Smooth muscle cell (in vitro differentiated cells): ENCODE data around the gene CNOT11. TPM values are rescaled to one million over a fixed set of nuclear protein-coding genes. Genes with fewer than 3 reads are reported as not detected.

Source experiments
- DNase-seq: peaks from one replicate; lab custom pipeline; 2025; ENCODE audit not compliant: unreplicated experiment; lab: John Stamatoyannopoulos, UW
- H2AFZ ChIP-seq: fragments of 200-600 bp; sonication (generic); 2 replicates; pipeline ENCODE4 v1.6.0; 2016; ENCODE audit warnings: antibody characterized with exemption, low read depth, mild to moderate bottlenecking
- H3F3A ChIP-seq: fragments of 200-600 bp; sonication (generic); 2 replicates; pipeline ENCODE4 v1.6.0; 2017; ENCODE audit warnings: antibody characterized with exemption, low read depth
- H3K27ac ChIP-seq: fragments of 200-600 bp; sonication (generic); 2 replicates; pipeline ENCODE4 v1.5.1; 2016; ENCODE audit warnings: low read depth, mild to moderate bottlenecking
- H3K27me3 ChIP-seq: fragments of 200-600 bp; sonication (generic); 2 replicates; pipeline ENCODE4 v1.6.1; 2016; ENCODE audit warnings: low read depth, mild to moderate bottlenecking
- H3K36me3 ChIP-seq: fragments of 200-600 bp; sonication (generic); 2 replicates; pipeline ENCODE4 v1.5.1; 2016; ENCODE audit warnings: low read depth
- H3K4me1 ChIP-seq: fragments of 200-600 bp; sonication (generic); 2 replicates; pipeline ENCODE4 v1.5.1; 2016; ENCODE audit warnings: low read depth
- H3K4me2 ChIP-seq: fragments of 200-600 bp; sonication (generic); 2 replicates; pipeline ENCODE4 v1.6.0; 2016; ENCODE audit warnings: mild to moderate bottlenecking
- H3K4me3 ChIP-seq: fragments of 200-600 bp; sonication (generic); 2 replicates; pipeline ENCODE4 v1.5.1; 2016; ENCODE audit warnings: mild to moderate bottlenecking
- H3K79me2 ChIP-seq: fragments of 200-600 bp; sonication (generic); 2 replicates; pipeline ENCODE4 v1.6.0; 2016; ENCODE audit warnings: low read depth, mild to moderate bottlenecking
- H3K9ac ChIP-seq: fragments of 200-600 bp; sonication (generic); 2 replicates; pipeline ENCODE4 v1.6.0; 2016; ENCODE audit warnings: low read depth
- H3K9me3 ChIP-seq: fragments of 200-600 bp; sonication (generic); replicated peaks from 2 replicates; pipeline ENCODE4 v1.5.1; 2016; ENCODE audit warnings: low read depth
- H4K20me1 ChIP-seq: fragments of 200-600 bp; sonication (generic); 2 replicates; pipeline ENCODE4 v1.6.0; 2016; ENCODE audit warnings: low read depth
- WGBS: methylation state at CpG from one replicate; pipeline ENCODE4 v1.1.7; 2016; ENCODE audit warnings: low lambda C conversion rate; 5-methylcytosine and 5-hydroxymethylcytosine counted together
- polyA plus RNA-seq: library from polyadenylated mRNA; unstranded; fragments of >200 nt; fragmentation: Nextera tagmentation; extraction: Ambion mirVana; gene quantifications from 2 replicates; pipeline ENCODE4 v1.2.1, GENCODE V29; 2016
- total RNA-seq: library from RNA; depleted of rRNA; stranded (reverse); fragments of >200 nt; gene quantifications from 2 replicates; pipeline ENCODE4 v1.2.3, GENCODE V29; 2014
- TF ChIP-seq, protein P1 (sequence below): fragments of 200-600 bp; sonication (generic); IDR thresholded peaks from 2 replicates; pipeline ENCODE4 v1.5.1; 2017; ENCODE audit warnings: borderline replicate concordance, mild to moderate bottlenecking, antibody characterized with exemption; ENCODE audit not compliant: insufficient read depth, poor library complexity, severe bottlenecking

Gene CNOT11
- total and polyA plus RNA-seq, 2 experiments from 2014 or later: 50.0 to 65.2 TPM

DNA sequence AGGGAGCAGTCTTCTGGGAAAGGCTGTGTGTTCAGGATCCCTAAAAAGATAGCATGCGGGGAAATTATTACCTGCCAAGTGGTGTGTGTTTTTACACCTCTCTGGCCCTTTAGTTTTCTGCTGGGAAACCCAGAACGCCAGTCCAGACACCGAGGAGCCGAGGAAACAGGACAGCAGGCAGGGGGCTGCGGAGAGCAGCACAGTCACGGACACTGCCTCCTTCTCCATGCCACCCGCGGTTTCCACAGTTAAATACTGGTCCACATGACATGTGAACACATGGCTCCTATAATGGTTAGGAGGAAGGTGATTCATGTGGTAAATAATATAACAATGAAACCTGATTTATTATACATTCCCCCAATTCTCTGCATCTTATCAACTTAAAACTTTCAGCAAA lies 20.4 kb downstream of the CNOT11 start:
- Histone ChIP-seq H3K4me2 (no peak overlapping the region), H3K4me1 (no peaks in the 10 kb centered on the region), H3K27me3 (no peaks in the 10 kb centered on the region), H3K4me3 (no peak overlapping the region), H3K27ac (peak overlapping the region; percentile 7), H3F3A (peaks cover 15% of the 10 kb centered on the region), H4K20me1 (peaks cover 12% of the 10 kb centered on the region), H3K9ac (no peak overlapping the region), H2AFZ (no peak overlapping the region), H3K79me2 (peaks cover 14% of the 10 kb centered on the region), H3K36me3 (peaks cover 36% of the 10 kb centered on the region), H3K9me3 (no peaks in the 10 kb centered on the region)
- TF ChIP-seq, protein P1, sequence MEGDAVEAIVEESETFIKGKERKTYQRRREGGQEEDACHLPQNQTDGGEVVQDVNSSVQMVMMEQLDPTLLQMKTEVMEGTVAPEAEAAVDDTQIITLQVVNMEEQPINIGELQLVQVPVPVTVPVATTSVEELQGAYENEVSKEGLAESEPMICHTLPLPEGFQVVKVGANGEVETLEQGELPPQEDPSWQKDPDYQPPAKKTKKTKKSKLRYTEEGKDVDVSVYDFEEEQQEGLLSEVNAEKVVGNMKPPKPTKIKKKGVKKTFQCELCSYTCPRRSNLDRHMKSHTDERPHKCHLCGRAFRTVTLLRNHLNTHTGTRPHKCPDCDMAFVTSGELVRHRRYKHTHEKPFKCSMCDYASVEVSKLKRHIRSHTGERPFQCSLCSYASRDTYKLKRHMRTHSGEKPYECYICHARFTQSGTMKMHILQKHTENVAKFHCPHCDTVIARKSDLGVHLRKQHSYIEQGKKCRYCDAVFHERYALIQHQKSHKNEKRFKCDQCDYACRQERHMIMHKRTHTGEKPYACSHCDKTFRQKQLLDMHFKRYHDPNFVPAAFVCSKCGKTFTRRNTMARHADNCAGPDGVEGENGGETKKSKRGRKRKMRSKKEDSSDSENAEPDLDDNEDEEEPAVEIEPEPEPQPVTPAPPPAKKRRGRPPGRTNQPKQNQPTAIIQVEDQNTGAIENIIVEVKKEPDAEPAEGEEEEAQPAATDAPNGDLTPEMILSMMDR: no peak
- 76% methylated on average over 8 of the region's 8 CpGs for WGBS
- DNase-seq: no peak

DNA sequence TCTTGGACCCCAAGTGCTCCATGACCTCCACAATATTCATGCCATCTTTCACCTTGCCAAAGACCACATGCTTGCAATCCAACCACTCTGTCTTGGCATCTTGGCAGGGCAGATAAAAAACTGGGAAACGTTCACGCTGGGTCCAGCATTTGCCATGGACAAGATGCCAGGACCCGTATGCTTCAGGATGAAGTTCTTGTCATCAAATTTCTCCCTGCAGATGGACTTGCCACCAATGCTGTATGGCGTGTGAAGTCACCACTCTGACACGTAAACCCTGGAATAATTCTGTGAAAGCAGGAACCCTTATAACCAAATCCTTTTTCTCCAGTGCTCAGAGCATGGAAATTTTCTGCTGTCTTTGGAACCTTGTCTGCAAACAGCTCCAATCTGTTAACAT lies 21.5 kb downstream of the CNOT11 start:
- Histone ChIP-seq H3K27ac (no peak overlapping the region), H3K9me3 (no peaks in the 10 kb centered on the region), H4K20me1 (peaks cover 12% of the 10 kb centered on the region), H3K36me3 (peaks cover 29% of the 10 kb centered on the region), H3F3A (peaks cover 8% of the 10 kb centered on the region), H2AFZ (no peak overlapping the region), H3K4me1 (no peaks in the 10 kb centered on the region), H3K9ac (no peak overlapping the region), H3K4me3 (no peak overlapping the region), H3K27me3 (no peaks in the 10 kb centered on the region), H3K4me2 (no peak overlapping the region), H3K79me2 (peaks cover 19% of the 10 kb centered on the region)
- TF ChIP-seq, protein P1: no peak
- DNase-seq: no peak
- WGBS: 98% methylated on average over 5 of the region's 5 CpGs

DNA sequence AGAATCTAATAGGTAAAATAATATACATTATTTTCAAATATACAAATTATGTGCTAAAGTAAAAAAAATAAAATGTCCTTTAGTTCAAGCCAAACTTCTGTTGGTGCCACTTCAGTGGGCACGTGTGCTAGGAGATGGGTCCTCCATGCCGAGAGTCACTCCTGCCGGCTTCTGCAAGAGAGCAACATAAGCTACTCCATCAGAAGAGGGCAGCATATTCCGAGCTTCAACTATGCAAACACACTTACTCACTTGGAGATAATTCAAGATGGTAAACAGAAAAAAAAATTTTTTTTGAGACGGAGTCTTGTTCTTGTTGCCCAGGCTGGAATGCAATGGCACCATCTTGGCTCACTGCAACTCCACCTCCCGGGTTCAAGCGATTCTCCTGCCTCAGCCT lies 24.4 kb downstream of the CNOT11 start:
- TF ChIP-seq, protein P1: no peak
- DNase-seq: no peak
- peaks cover 22% of the 10 kb centered on the region for H3K36me3 ChIP-seq
- no peak overlapping the region for H2AFZ ChIP-seq
- no peak overlapping the region for H3K9ac ChIP-seq
- no peak overlapping the region for H3K4me3 ChIP-seq
- H3K79me2 ChIP-seq: peaks cover 13% of the 10 kb centered on the region
- WGBS: 94% methylated on average over 7 of the region's 7 CpGs
- H3K4me1 ChIP-seq: no peaks in the 10 kb centered on the region
- no peak overlapping the region for H3K4me2 ChIP-seq
- H4K20me1 ChIP-seq: peaks cover 12% of the 10 kb centered on the region
- no peaks in the 10 kb centered on the region for H3K27me3 ChIP-seq
- H3F3A ChIP-seq: no peaks in the 10 kb centered on the region
- H3K9me3 ChIP-seq: no peaks in the 10 kb centered on the region
- no peak overlapping the region for H3K27ac ChIP-seq

DNA sequence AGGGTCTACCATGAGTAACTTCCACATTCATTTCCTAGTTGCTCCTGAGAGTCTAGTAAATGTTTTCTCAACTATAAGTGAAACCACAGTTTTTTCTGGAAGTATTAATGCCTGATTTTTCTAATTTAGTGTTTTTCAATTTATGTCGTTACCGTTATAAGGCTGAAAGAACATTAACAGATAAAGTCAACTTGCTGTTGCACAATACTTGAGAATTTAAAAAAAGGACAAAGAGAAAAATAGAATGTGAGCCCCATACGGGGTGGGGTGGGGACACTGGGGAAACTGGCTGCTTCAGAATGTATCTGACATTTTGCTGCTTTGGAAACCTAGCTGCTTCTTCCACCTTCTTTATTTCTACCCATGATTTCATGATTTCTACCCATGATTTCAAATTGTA lies 26.2 kb downstream of the CNOT11 start:
- Histone ChIP-seq H3F3A (no peaks in the 10 kb centered on the region), H3K36me3 (peaks cover 15% of the 10 kb centered on the region), H4K20me1 (peaks cover 23% of the 10 kb centered on the region), H3K4me2 (no peak overlapping the region), H3K27ac (no peak overlapping the region), H2AFZ (no peak overlapping the region), H3K4me3 (no peak overlapping the region), H3K79me2 (peaks cover 13% of the 10 kb centered on the region), H3K4me1 (no peaks in the 10 kb centered on the region), H3K9ac (no peak overlapping the region), H3K9me3 (no peaks in the 10 kb centered on the region), H3K27me3 (no peaks in the 10 kb centered on the region)
- 99% methylated on average over 3 of the region's 3 CpGs for WGBS
- no peak for DNase-seq
- TF ChIP-seq, protein P1: no peak
